NCI-H2107 treated with DMSO at 0.1 percent for 48 hours (cell line): ENCODE results near the gene FAT1.

Experiments used
- DNase-seq: peaks from one replicate; lab custom pipeline; 2025; ENCODE audit not compliant: unreplicated experiment; lab: John Stamatoyannopoulos, UW

FAT1 gene

DNA sequence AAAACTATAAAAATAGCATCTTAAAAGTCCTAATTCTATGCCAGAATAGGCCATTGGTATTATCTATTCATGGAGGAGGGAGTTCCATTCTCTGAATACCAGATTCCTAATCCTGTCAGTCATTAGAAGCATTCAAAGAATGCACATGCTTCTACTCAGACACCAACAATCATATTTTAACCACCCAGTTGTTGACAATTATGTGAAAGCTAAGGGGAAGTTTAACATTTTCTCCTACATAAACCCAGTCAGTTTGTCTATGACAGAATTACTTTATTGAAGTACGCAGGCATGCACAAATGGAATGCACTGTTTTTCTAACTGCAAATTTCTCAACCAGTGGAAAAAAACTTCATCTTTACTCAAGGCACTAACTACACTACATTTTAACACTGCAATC is 98.7 kb downstream of the FAT1 start:
- DNase-seq = no peak

DNA sequence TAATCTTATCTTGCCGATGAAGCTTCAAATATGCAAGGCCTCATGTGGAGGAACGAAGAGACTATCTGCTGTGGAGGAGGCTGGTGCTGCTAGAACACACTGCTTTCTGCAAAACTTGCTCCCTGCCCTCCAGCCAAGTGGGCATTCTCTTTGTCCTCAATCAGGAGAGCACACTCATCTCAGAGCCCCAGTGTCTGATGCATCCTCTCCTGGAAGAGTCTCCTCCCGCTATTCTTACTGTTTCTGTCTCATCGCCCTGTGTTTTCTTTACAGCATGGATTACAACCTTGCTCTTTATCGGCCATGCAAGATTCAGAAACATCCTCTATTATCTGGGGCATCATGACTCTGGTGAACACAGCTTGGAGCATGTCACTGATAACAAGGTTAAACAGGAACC is 100.1 kb downstream of the FAT1 start:
- no peak for DNase-seq

GRCh38 chr4:186622788-186623464 is 100.7 kb downstream of the FAT1 start:
- DNase-seq = no peak

DNA sequence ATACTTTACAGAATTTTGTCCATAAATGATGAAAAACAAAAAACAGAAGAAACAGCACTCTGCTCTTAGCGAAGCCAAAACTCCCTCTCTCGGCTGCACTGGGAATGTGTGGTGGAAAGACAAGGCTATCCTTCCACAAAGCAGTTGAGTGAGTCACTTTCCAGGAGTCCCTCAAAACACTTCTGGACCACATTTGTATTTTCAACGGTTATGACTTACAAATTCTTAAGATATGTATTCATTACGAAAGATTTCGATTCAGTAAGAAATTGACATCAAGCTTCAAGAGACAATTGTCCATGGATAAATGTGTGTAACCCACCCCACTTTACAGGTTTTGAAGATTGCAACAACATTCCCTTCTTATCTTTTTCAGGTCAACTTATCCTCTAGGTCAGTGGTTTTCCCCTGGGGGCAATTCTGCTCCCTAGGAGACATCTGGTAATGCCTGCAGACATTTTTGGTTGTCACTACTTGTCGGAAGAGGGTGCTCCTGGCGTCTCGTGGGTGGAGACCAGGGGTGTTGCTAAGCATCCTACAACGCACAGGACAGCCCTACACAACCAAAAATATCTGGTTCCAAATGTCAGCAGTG is 101.6 kb downstream of the FAT1 start:
- DNase-seq = no peak

GRCh38 chr4:186619088-186619487 is 104.6 kb downstream of the FAT1 start:
- no peak for DNase-seq

DNA sequence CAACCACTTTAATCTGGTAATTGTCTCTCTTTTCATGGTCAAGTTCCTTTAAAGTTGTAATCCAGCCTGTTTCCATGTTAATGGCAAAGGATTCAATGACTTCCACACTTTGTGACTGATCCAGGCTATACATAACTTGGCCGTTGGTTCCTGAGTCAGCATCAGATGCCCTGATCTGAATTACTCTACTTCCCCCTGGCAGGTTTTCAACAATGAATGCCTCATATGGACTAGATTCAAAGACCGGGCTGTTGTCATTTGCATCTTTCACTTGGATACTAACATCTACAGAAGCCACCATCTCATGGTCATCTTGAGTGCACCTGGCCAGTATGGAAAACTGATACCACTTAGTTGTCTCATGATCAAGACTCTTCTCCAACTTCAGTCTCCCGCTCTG is 105.7 kb downstream of the FAT1 start:
- DNase-seq = no peak

DNA sequence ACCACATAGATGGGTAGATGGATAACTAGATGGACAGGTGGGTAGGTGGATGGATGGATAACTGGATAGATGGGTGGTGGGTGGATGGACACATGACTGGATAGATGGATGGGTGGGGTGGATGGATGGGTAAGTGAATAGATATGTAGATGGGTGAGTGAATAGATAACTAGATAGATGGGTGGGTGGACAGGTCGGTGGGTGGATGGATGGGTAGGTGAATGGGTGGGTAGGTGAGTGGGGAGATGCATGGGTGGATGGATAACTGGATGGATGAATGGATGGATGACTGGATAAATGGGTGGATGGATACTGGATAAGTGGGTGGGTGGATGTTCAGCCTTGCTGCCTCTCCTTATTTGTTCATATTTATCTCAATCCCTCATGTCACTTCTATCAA is 116.2 kb downstream of the FAT1 start:
- no peak for DNase-seq

- no peak for DNase-seq
Measured at GRCh38 chr4:186606591-186606992, 117.1 kb downstream of the FAT1 start.

GRCh38 chr4:186605261-186605865 is 118.3 kb downstream of the FAT1 start:
- no peak for DNase-seq

- peak; percentile 52 for DNase-seq
Measured at GRCh38 chr4:186604124-186604807, 119.4 kb downstream of the FAT1 start.

DNA sequence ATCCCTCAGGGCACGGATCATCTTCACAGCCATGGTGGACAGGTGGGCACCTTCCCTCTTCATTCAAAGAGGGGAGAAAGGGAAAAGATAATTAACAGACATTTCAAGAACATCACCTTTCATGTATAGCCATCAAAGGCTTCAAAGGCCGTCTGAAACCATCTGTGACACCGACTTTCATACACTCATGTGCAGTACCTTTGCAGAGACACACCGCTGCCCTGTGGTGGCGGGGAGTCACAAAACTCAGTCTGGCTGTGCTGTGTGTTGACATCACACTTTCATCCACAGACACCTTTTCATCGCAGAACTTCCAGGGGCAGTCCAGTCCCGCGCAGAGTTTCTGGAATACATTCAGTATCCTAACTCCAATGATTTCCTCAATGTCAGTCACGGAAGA is 120.7 kb downstream of the FAT1 start:
- DNase-seq = no peak

GRCh38 chr4:186599483-186599882 is 124.2 kb downstream of the FAT1 start:
- DNase-seq = no peak

GRCh38 chr4:186598686-186599085 is 125.0 kb downstream of the FAT1 start:
- no peak for DNase-seq

DNA sequence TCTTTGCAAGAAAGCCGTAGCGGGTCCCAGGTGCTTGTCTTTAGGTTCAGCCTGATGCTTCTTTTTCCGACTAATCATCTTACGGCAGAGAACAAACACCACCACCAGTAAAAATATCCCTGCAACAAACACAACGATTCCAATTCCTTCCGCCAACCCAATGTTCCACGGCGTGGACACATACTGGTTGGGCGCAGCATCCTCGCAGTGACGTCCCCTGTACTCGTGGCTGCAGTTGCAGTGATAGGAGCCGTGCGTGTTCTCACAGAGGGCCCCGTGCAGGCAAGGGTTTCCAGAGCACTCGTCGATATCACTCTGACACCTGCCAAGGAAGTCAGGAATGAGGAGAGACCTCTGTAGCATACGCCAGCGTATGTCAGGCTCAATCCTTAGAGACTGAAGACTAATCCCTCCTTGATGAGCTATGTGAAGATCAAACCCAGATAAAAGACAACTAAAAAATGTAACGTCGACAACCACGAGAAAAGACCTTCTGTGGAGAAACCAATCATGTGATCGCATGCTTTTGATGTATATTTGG is 126.7 kb downstream of the FAT1 start:
- DNase-seq = no peak

DNA sequence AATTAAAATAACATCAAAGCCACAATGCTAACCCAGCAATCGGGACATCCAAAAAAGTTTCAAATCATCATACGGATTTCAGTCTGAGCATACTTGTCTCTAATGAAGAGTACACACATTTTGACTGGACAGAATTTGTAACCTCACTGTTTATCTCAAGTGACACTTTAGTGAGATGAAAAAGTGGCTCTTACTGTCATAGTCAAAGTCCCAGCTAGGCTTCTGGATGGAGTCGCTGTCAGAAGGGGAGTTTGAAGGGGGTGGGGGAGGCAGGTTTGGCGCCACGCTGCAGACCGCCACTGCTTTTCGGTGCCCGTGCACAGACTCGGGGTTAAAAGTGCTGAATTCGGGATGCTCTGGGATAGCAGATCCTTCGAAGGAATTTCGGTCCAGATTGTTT is 127.3 kb downstream of the FAT1 start:
- no peak for DNase-seq

DNA sequence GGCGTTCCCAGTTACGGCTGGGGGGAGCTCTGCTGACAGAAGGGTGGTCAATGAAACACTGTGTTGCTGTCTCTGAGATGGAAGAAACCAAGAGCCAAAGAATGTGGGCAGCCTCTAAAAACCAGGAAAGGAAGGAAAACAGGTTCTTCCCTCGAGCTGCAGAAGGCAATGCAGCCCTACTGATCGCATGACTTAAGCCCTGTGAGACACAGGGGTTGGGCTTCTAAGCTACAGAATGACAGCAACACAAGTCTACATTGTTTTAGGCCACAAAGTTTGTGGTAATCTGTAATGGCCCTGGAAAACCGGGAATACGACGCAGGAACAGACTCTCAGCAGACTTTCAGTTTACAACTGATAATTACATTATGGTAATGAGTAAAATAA is 130.1 kb downstream of the FAT1 start:
- DNase-seq = no peak

DNA sequence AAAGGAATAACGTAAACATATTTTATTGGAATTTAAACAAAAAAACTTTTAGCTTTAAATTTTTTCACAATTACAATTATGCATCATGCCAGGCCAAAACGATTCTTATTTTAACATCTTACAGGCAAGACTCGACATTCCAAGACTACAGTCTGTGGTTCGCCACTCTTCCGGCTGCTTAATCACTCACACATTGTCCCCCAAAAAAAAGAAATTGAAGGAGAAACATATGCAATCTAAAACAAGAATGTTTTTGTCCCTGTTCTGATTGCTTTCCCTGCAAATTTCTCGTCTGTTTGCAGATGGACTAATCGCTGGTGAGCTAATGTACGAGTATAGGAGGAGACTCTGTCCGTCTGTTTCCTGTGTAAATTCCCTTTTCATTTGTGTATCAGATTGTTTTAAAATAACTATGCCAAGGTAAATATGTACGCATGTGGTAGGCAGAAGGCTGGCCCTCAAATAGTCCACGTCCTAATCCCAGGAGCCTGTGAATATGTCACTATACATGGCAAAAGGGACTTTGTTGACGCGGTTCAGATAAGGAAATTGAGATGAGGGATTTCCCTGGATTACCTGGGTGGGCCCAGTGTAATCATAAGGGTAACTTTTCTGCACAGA is 130.6 kb downstream of the FAT1 start:
- DNase-seq = no peak

DNA sequence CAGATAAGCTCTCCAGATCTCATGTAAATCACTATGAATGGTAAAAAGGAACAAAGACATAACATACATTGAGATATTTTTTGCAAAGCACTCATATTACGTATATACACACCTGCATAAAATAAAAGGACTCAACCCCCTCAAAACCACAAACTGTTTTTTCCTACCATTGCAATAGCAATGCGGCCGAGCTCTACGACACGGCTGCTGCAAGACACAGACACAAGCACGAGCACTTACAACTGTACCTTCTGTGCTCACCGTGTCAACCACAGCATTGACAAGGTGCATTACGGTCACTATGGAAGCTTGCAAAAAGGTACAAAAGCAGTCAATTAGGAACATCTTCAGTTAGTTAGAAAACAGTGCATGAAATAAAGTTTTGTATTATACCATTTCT is 131.2 kb downstream of the FAT1 start:
- peak; percentile 55 for DNase-seq

- no peak for DNase-seq
Measured at GRCh38 chr4:186591651-186592050, 132.0 kb downstream of the FAT1 start.

- no peak for DNase-seq
Measured at GRCh38 chr4:186588503-186588902, 135.2 kb downstream of the FAT1 start.

- peak; percentile 6 for DNase-seq
Measured at GRCh38 chr4:186587416-186588018, 136.1 kb downstream of the FAT1 start.
